ENCODE data around the gene DDX50.
A peak's percentile ranks its signal among the peaks of the same experiment; 100 is the strongest.
"Not testable (repeated sequence)": the region's sequence is repeated elsewhere in the genome, so short reads cannot be mapped to it uniquely, and the experiment has no call there.

Gene DDX50

DNA sequence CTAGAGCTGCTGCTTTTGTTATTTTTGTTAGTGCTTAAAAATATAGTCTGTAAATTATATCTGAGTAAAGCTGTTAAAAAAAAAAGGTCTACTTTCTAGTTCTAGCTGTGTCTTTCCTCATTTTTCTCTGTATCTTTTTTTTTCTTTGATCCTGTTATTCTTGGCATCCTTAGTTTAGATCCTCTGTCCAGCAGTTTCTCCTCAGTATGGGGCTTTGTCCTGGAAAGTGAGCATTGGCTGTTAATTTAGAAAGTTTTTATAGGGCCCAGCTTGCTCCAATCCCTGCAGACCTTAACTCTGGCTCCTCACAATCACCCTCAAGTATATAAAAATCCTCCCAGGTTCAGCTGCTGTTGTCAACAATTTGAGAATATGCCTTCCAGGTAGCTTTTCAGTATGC, 23.5 kb downstream of the DDX50 start:
- no peak for FAIRE-seq

DNA sequence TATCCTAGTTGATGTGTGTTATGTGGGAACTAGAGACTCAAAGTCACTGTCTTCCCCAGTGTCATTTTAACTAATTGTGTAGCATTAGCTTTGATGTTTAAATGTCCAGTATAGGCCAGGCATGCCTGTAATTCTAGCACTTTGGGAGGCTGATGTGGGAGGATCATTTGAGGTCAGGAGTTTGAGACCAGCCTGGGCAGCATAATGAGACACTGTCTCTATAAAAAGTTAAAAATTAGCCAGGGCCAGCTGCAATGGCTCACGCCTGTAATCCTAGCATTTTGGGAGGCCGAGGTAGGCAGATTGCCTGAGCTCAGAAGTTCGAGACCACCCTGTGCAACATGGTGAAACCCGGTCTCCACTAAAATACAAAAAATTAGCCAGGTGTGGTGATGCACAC, 24.4 kb downstream of the DDX50 start:
- no peak for FAIRE-seq

DNA sequence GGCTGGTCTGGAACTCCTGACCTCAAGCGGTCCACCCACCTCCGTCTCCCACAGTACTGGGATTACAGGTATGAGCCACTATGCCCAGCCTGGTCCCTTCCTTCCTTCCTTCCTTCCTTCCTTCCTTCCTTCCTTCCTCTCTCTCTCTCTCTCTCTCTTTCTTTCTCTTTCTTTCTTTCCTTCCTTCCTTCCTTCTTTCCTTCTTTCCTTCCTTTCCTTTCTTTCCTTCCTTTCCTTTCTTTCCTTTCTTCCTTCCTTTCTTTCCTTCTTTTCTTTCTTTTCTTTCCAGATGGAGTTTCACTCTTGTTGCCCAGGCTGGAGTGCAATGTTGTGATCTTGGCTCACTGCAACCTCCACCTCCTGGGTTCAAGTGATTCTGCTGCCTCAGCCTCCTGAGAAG, 28.0 kb downstream of the DDX50 start:
- FAIRE-seq, result not testable (repeated sequence)

DNA sequence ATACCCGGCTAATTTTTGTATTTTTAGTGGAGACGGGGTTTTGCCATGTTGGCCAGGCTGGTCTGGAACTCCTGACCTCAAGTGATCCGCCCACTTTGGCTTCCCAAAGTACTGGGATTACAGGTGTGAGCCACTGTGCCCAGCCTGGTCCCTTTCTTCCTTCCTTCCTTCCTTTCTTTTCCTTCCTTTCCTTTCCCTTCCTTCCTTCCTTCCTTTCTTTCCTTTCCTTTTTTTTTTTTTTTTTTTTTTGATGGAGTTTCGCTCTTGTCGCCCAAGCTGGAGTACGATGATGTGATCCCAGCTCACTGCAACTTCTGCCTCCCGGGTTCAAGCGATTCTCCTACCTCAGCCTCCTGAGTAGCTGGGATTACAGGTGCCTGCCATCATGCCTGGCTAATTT, 28.8 kb downstream of the DDX50 start:
- not testable (repeated sequence) for FAIRE-seq

DNA sequence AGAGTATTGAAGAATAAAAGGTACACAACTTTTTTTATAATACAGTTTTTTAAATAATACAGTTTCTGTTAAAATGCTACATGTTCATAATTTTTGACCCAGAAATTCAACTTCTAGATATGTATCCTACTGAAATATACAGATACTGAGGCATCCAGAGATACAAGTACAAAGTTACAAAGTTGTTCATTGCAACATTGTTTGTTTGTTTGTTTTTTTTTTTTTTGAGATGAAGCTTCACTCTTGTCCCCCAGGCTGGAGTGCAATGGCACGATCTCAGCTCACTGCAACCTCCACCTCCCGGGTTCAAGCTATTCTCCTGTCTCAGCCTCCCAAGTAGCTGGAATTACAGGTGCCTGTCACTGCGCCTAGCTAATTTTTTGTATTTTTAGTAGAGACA, 31.7 kb downstream of the DDX50 start:
- FAIRE-seq, result not testable (repeated sequence)

DNA sequence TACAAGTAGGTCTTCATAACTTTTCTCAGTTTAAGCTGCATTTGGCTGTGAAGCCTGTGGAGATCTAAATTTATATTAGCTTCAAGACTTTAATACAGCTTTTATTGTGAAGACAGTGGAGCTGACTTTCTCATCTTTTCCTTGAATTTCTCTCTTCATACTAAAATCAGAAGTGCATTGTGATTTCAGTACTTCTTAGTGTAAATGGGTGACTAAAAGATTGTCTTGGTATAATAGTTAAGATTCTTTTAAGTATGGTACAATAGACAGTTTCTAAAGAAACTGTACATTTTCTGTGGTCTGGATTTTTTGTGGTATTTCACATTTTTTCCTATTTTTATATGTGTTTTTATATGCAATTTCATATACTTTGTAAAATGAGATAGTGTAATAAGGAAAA, 33.9 kb downstream of the DDX50 start:
- FAIRE-seq, result peak; percentile 61

DNA sequence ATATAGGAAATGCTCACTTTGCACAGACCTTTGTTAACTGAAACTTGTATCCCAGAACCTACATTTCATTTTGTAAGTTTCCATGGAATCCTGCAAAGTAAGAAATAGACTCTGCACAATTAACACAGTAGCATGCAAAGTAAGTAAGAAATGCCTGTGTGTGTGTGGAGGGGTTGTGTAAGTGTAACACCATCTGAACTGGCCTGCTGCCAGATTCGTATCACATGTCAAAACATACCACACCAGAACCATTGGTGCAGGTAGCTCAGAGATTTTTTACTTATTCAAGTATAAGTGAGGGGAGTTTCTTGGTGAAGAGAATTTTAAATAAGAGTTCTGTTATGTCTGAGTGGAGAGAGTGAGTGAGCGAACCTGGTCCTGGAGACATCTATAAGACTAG, 37.0 kb downstream of the DDX50 start:
- FAIRE-seq, result no peak

DNA sequence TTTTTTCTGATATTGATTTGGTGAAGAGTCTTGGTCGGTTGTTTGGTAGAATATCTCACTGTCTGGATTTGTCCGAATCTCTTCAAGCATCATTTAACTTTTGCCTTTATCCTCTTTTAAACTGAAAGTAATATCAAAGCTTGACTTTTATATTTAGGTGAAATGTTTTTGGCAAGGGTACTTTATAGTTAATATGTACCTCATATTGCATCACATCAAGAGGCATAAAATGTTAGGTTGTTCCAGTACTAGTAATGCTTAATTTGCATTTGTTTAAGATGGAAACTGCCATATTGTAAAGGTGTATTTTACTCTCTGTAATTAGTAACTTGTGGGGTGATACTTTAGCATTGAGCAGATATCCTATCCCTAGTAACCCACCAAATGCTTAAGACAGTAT, 37.8 kb downstream of the DDX50 start:
- FAIRE-seq, result no peak

- not testable (repeated sequence) for FAIRE-seq
Measured at GRCh38 chr10:68940917-68941316, 39.8 kb downstream of the DDX50 start.

- no peak for FAIRE-seq
Measured at GRCh38 chr10:68950598-68950997, 49.5 kb downstream of the DDX50 start.

GRCh38 chr10:68954904-68955303, 53.8 kb downstream of the DDX50 start:
- FAIRE-seq, result no peak

GRCh38 chr10:68955355-68955831, 54.3 kb downstream of the DDX50 start:
- no peak for FAIRE-seq

- FAIRE-seq, result no peak
Measured at GRCh38 chr10:68955832-68956532, 54.9 kb downstream of the DDX50 start, which contains the start of gene DDX21. Gene DDX21, plus strand, starts transcription at chr10:68956170. Its CDS starts 56 bp downstream, at chr10:68956226.

GRCh38 chr10:68957284-68957615, 56.1 kb downstream of the DDX50 start:
- no peak for FAIRE-seq

- no peak for FAIRE-seq
Measured at GRCh38 chr10:68957654-68958053, 56.5 kb downstream of the DDX50 start.

- FAIRE-seq, result no peak
Measured at GRCh38 chr10:68959695-68960527, 58.8 kb downstream of the DDX50 start.

DNA sequence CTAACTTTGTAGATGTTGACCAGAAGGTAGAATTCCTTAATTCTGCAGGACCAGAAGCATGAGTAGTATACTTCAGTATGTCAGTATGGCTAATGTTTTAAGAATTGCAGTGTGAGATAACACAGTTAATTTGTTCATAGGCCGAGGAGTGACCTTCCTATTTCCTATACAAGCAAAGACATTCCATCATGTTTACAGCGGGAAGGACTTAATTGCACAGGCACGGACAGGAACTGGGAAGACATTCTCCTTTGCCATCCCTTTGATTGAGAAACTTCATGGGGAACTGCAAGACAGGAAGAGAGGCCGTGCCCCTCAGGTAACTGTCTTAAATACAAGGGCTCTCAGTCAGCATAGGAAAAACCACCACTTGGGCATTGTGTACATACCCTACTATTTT, 62.0 kb downstream of the DDX50 start:
- no peak for FAIRE-seq

DNA sequence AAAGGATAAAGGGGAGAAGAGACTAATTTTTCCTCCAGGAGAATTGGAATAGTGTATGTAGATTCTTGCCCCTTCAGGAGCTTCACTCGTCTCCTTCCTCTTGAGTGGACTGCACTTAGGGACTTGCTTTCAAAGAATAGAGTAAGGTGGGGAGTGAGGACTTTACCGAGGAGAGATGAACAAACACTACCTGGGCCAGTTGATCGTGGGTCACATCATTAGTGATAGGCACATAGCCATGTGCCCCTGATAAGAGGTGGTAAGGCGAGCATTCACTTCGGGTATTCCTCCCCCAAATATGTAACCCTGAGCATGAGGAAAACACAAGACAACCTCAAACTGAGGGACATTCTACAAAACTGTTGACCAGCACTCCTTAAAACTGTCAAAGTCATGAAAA, 72.9 kb downstream of the DDX50 start:
- no peak for FAIRE-seq

GRCh38 chr10:68975936-68976473, 74.9 kb downstream of the DDX50 start:
- FAIRE-seq, result not testable (repeated sequence)

- FAIRE-seq, result not testable (repeated sequence)
Measured at GRCh38 chr10:68979738-68980137, 78.6 kb downstream of the DDX50 start.

GRCh38 chr10:68981074-68981473, 80.0 kb downstream of the DDX50 start:
- FAIRE-seq, result no peak

GRCh38 chr10:68982389-68982788, 81.3 kb downstream of the DDX50 start:
- FAIRE-seq, result no peak

- FAIRE-seq, result no peak
Measured at GRCh38 chr10:68987611-68988010, 86.5 kb downstream of the DDX50 start.
